RWPE1 (cell line): ENCODE measurements around the gene OR52I1.

Experiments used
- CTCF ChIA-PET: fragments of 350-600 bp; sonication (Branson Sonifier 250); formaldehyde crosslinking; extraction: SDS; loops from one replicate; lab custom pipeline; 2021; lab: Yijun Ruan, JAX
- POLR2A ChIA-PET: fragments of 400-600 bp; formaldehyde crosslinking; extraction: SDS; loops from one replicate; lab custom pipeline; 2020; ENCODE audit warnings: antibody characterized with exemption; ENCODE audit not compliant: low non-redundant PET; lab: Yijun Ruan, JAX
- DNase-seq: peaks from one replicate; pipeline ENCODE4 v3.0.0; 2012; ENCODE audit warnings: low spot score
- H3K27ac ChIP-seq: fragments of 450-650 bp; 2 replicates; pipeline ENCODE4 v1.5.1; 2017
- TF ChIP-seq, protein P1 (sequence below): fragments of 450-650 bp; conservative IDR thresholded peaks from 2 replicates; pipeline ENCODE4 v1.5.1; 2017; ENCODE audit warnings: low read depth, mild to moderate bottlenecking

The OR52I1 gene

DNA sequence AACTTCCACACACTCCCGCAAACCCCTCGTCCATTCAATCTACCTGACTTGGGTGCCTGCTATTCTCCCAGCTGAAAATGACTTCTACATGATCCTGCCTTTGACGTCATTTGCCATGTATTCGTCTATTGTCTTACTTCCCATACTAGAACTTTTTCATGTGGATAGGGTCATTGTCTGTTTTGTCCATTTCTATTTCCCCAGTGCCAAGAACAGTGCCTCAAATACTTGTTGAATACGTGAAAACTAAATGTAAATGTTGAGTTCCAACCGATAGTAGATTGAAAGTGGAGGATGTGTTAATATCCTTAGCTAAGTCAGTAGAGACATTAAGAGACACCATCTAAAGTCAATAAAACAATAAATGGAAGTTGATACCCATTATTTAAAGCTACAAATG is 13.3 kb downstream of the OR52I1 start:
- H3K27ac ChIP-seq: no peak overlapping the region
- POLR2A ChIA-PET: no interaction called here
- CTCF ChIA-PET: interaction anchor here (0.8 to 1.2 kb wide), 3 partner anchors 13 to 191 kb away, joined by 3 read pairs; partner anchors contain the start of genes OR51D1 and OR52I1
- DNase-seq: no peak
- TF ChIP-seq, protein P1, sequence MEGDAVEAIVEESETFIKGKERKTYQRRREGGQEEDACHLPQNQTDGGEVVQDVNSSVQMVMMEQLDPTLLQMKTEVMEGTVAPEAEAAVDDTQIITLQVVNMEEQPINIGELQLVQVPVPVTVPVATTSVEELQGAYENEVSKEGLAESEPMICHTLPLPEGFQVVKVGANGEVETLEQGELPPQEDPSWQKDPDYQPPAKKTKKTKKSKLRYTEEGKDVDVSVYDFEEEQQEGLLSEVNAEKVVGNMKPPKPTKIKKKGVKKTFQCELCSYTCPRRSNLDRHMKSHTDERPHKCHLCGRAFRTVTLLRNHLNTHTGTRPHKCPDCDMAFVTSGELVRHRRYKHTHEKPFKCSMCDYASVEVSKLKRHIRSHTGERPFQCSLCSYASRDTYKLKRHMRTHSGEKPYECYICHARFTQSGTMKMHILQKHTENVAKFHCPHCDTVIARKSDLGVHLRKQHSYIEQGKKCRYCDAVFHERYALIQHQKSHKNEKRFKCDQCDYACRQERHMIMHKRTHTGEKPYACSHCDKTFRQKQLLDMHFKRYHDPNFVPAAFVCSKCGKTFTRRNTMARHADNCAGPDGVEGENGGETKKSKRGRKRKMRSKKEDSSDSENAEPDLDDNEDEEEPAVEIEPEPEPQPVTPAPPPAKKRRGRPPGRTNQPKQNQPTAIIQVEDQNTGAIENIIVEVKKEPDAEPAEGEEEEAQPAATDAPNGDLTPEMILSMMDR: no peak

DNA sequence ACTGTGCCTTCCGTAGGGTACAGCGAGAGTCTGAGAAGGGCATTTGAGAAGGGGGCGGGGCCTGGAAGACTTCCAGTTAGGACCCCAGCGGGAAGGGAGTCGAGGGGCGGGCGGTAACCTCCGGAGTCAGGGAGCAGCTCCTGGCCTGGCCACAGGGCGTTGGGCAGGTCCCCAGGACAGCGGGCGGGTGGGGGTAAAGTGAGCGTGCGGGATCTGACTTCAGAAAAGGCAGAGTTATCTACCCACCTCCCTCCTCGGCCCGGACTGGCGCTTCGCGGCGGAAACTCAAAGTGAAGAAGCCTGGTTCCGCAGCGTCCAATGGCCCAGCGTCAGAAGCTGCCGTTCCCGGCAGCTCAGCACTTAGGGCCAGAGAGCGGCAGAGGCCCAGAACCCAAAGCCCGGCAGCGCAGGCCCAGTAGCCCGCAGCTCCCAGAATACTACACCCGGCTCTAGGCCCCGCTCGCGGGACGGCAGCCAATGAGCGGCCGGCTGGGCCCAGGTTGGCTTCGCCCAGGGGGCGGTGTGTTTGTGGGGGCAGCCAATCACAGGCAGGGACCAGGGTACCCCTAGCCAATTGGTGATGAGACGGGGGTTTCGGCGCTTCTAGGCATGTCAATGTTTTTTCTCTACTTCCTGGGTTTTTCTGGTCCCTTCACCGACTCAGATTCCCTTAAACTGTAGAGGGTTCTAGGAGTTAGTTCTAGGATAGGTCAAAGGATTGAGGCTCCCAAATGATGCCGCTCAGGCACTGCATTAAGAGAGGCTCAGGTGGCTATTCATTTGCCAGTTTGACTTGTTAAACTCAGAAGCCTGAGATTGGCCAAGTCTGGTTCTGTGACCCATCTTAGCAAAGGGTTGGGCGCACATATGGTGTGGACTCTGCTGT is 14.2 kb downstream of the OR52I1 start, which contains the start of gene TRIM68:
TRIM68 (minus strand) TSS at position 451 of the 886 bp plus-strand sequence. CDS start 2,727 bp downstream, outside the sequence.
- ChIA-PET CTCF (interaction anchor here (0.6 to 1.2 kb wide), 5 partner anchors 13 to 406 kb away, joined by 3 to 4 read pairs (median 3); partner anchors contain the start of gene OR51D1), POLR2A (no interaction called here)
- H3K27ac ChIP-seq: peak within 1 kb of the TSS; percentile 89
- TF ChIP-seq, protein P1: no peak
- DNase-seq: peak; percentile 98

DNA sequence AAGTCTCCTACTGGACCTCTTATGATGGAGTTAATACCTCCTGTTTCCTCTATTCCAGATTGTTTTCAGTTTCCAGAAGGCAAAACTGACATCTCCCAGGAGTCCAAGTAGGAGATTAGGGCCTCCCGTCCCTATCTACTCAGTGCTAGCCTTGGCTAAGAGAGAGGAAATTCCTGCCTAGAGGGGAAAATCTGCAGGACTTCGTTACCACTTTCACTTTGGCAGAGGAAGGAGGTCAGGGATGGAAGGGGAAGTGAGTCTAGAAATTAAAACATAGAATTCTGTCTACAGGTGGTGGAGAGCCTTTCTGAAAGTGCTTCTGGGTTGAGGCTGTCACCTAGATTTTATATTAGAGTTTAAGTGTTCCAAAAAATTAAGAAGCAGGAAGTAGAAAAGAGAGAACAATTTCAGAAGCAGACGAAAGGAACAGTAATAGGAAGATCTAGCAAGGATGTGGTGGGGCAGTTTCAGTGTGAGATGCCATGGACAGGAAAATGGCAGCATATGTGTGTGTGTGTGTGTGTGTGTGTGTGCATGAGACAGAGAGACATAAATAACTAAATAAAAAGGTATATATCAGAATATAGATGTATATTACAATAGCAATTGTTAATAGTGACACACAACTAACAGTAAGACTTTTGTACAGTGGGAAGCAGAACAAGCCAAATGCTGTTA is 16.6 kb downstream of the OR52I1 start:
- H3K27ac ChIP-seq: no peak overlapping the region
- CTCF ChIA-PET: no interaction called here
- DNase-seq: no peak
- POLR2A ChIA-PET: no interaction called here
- TF ChIP-seq, protein P1: no peak

DNA sequence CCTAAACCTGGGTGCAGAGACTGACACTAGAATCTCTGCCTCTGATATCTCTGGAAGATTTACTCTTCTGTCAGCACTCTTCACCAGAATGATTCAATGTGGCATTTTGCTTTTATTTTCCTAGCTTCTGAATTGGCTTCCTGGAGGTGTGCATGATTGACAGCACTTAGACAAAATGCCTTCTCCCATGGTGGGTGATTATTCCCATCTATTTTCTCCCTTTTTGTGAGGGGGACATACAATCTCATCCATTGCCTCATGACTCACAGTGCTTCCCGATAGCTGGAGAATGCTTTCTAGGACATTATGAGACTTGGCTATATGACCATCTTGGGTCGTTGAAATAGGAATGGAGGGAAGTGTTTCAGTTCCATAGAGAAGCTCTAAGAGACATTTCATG is 18.1 kb downstream of the OR52I1 start:
- H3K27ac ChIP-seq: no peak overlapping the region
- ChIA-PET POLR2A (no interaction called here), CTCF (interaction anchor here (0.7 kb wide), 1 partner anchor 761 kb away, joined by 3 read pairs; no protein-coding TSS in a partner anchor)
- DNase-seq: no peak
- TF ChIP-seq, protein P1: no peak

DNA sequence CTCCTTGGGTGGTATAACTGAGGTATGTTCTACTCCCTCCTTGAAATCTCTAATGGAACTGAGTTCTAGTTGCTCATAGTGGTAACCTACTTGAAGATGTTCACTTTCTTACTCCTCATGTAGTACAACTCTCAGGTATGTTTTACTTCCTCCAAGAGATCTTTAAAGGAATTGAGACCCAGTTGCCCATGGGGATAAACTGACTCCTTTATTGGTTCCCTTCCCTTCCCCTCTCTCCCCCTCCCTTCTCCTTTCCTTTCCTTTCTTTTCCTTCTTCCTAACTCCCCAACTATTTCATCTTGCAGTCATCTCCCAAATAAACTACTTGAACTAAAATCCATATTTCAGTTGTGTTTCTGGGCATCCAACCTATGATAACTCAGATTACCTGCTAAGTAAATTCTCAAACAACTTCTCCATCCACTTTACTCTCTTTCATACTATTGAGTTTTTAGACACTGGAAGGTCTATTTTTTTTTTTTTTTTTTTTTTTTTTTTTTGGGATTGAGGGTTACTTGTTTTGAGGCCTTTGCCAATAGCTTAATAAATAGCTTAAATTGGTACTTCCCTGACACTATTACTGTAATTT is 22.1 kb downstream of the OR52I1 start:
- H3K27ac ChIP-seq: no peak overlapping the region
- DNase-seq: no peak
- CTCF ChIA-PET: no interaction called here
- POLR2A ChIA-PET: interaction anchor here (0.6 kb wide), 1 partner anchor 1278 kb away, joined by 4 read pairs; no protein-coding TSS in a partner anchor
- TF ChIP-seq, protein P1: no peak

DNA sequence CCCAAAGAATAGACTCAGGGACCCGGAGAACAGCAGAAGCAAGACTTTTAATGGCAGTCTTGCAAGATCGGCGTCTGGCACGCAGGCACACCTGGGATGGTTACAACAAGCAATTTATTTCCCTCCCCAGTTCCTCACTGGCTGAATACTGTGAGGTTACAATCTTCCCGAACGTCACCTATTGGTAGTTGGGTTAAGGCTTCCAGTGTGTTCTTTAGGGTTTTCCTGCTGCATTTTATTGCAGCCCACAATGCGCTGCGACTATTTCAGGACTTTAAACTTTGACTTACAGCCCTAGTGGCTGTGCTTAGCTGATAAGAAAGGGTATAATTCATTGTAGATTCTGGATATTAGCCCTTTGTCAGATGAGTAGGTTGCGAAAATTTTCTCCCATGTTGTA is 25.7 kb downstream of the OR52I1 start:
- POLR2A ChIA-PET: no interaction called here
- H3K27ac ChIP-seq: no peak overlapping the region
- CTCF ChIA-PET: no interaction called here
- TF ChIP-seq, protein P1: no peak
- no peak for DNase-seq
